Measurements from ENCODE around the gene DDX5.

The DDX5 gene

DNA sequence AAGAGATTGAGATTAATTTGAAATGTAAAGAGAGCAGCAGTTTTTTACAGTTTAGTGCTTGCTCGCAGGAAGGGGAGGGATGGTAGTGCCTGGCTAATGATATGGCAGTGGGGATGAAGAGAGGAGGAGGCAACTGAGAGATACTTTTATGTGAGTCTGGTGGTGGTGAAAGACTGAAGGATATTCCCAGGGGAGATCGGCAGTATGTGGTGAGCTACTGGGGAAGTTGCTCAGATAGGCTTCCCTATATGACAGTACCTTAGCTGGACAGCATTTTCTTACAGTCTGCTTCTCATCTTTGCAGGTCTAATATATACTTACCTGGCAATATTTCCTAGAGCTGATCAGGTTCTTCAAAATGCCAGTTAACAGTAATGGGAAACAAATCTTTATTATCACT is 9.3 kb upstream of the DDX5 start:
- DNase-seq (ENCODE audit: insufficient read length, low spot score) (no peak), FAIRE-seq (no peak)

DNA sequence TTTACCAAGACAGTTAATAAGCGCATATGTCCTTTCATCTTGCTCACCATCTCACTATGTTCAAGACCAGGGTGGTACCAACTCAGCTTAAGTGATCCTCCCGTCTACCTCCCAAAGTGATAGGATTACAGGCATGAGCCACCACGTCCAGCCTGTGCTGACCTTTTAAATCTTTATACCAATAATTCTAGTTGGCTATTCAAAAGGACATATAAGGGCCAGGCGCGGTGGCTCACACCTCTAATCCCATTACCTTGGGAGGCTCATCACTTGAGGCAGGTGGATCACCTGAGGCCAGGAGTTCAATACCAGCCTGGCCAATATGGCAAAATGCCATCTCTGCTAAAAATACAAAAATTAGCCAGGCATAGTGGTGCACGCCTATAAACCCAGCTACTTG is 3.1 kb upstream of the DDX5 start:
- DNase-seq (ENCODE audit: insufficient read length, low spot score) (no peak), FAIRE-seq (no peak)
- TF ChIP-seq, protein P1, sequence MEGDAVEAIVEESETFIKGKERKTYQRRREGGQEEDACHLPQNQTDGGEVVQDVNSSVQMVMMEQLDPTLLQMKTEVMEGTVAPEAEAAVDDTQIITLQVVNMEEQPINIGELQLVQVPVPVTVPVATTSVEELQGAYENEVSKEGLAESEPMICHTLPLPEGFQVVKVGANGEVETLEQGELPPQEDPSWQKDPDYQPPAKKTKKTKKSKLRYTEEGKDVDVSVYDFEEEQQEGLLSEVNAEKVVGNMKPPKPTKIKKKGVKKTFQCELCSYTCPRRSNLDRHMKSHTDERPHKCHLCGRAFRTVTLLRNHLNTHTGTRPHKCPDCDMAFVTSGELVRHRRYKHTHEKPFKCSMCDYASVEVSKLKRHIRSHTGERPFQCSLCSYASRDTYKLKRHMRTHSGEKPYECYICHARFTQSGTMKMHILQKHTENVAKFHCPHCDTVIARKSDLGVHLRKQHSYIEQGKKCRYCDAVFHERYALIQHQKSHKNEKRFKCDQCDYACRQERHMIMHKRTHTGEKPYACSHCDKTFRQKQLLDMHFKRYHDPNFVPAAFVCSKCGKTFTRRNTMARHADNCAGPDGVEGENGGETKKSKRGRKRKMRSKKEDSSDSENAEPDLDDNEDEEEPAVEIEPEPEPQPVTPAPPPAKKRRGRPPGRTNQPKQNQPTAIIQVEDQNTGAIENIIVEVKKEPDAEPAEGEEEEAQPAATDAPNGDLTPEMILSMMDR (IDR thresholded peaks at IDR 0.05; ENCODE audit: insufficient read depth, missing control alignments): no peak

More for the DNA sequence above, 9.3 kb upstream of the DDX5 start:
- TF ChIP-seq, protein P1 (IDR thresholded peaks at IDR 0.05; ENCODE audit: insufficient read depth, missing control alignments): no peak

DNA sequence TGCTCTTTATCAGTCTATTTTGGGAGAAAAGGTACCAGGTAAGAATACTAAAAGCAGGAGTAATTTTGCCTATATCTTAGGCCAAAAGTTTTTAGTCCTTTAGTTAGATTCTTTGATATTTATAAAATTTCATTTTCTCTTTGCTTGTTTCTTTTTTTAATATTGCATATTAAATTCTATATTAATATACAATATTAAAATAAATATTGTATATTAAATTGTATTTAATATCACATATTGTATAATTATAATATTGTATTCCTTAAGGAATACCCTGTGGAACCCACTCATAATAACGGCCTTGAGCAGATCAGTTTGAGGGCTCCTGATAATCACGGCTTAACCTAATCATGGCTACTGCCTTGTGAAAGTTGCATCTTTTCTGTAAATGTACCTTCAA is 2.6 kb upstream of the DDX5 start:
- TF ChIP-seq, protein P1 (IDR thresholded peaks at IDR 0.05; ENCODE audit: insufficient read depth, missing control alignments): no peak
- FAIRE-seq: no peak
- no peak for DNase-seq (ENCODE audit: insufficient read length, low spot score)

DNA sequence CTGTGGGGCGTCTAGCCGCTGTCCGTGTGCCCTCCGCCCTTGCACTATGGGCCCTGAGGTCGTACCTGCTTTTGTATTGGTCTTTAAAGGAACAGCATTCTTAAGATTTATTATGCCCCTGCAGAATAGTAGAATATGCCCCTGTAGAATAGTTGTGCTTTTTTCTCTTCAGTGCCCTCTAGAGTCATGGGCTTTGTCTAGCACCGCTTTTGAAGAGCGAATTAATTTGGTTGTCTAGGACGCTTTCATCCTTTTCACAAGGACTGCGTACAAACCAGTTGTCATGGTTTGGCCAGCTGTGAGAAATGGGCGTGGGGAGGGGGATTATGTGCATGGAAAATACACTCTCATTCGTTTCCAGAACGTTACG is 1.3 kb upstream of the DDX5 start:
- TF ChIP-seq, protein P1 (IDR thresholded peaks at IDR 0.05; ENCODE audit: insufficient read depth, missing control alignments): peak; percentile 58
- DNase-seq (ENCODE audit: insufficient read length, low spot score) (no peak), FAIRE-seq (no peak)

DNA sequence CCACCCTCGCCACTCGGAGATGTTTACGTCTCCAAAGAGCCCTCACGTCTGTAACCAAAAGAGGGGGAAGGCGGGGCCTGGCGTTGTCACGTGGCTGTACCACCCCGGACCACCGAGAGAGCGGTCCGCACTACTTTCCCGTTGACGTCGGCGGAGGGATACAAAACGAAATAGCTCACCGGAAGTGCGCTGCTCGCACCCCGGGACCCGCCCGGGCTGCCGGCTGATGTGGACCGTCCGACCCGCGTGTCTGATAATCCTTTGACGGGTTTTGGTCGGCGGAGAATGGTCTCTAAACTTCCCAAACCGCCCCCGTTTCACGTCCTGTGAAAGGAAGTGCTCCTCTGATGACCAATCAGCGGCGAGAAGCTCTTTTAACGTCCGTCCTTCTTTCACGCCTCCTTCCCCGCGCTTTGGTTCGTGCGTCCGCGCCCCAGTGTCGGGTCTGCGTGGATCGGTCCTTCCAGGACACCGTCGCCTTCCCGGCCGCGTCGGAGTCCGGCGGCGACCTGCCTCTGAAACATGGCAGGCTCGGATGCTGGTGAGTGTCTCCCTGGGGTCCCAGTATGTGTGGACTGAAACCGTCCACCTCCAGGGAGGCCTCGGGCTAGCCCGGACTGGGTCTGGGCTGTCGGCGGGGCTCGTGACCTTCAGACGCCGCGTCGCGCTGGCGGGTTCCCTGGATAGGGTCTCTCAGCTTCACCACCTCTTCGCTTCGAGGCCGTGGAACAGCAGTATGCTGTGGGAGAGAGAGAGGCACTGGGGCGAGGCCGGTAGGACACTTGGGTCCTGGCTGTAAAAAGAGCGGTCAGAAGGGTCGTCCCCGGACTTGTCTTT is 705 bp upstream of the DDX5 start, which contains the start of gene CEP95:
CEP95 (plus strand) TSS at position 402 of the 837 bp plus-strand sequence; CDS start at position 523, 121 bp downstream.
- DNase-seq (ENCODE audit: insufficient read length, low spot score) (peak; percentile 45), FAIRE-seq (no peak)
- TF ChIP-seq, protein P1 (IDR thresholded peaks at IDR 0.05; ENCODE audit: insufficient read depth, missing control alignments): no peak

DNA sequence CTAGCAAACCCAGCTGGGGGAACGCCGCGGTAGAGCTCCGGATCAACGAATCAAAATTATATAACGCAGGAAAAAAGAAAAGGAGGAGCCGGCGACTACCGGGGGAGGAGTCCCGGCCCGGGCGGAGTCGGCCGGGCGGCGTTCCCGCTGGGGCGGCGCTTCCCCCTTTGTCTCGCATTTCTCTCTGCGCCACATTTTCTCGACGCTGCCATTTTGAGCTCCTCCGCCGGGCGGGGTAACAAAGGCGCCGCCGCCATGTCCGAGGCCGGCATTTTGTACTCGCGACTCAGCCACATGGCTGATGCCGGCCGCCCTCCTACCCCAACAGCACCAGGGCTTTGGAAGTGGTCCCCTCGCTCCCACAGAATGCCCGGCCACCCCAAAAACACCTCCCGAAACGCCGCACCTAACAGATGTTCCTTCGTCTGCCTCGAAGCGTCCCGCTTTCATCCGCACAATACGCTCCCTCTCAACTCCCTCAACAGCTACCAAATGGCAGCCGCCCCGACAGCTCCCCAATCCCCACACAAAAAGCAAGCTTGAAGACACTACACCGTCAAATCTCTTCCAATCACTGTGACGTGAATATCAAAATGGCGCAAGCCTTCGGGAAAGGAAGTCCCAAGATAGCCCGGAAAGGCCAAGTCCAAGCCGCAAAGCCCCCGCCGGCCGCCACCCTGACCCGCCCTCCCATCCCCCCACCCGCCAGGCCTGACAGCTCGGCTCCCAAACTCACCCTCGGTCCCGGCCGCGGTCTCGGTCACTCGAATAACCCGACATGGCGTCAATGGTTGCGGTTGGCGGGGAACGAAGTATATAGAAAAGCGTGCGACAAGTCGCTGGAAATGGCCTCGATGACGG is 519 bp downstream of the DDX5 start:
- no peak for FAIRE-seq
- TF ChIP-seq, protein P1 (IDR thresholded peaks at IDR 0.05; ENCODE audit: insufficient read depth, missing control alignments): no peak

More for the DNA sequence above, 519 bp downstream of the DDX5 start:
- DNase-seq (ENCODE audit: insufficient read length, low spot score): peak; percentile 22

Data from D721Med (cell line).